Aorta (tissue), 5 donors: ENCODE data around the gene CYP11A1. TPM values are rescaled to one million over a fixed set of nuclear protein-coding genes. Genes with fewer than 3 reads are reported as not detected.
A peak's percentile ranks its signal among the peaks of the same experiment; 100 is the strongest.

Source experiments
- ATAC-seq: fragments of 200-7000 bp; cut with Tn5 transposase; one replicate; pipeline ENCODE4 v1.9.1; 2022; ENCODE audit warnings: moderate library complexity; ENCODE audit not compliant: low FRiP score
- DNase-seq, 2 donors: peaks; one replicate each; pipeline ENCODE4 v3.0.0-alpha.2; 2020
- H3K27ac ChIP-seq, 2 donors: one replicate each; pipeline ENCODE4 v1.5.1; 2013; ENCODE audit warnings: low read length in 2 of 2, mild to moderate bottlenecking in 2 of 2, moderate library complexity in 2 of 2, control low read depth in 1 of 2, inconsistent platforms in 1 of 2, low read depth in 1 of 2
- H3K27me3 ChIP-seq, 2 donors: one replicate each; pipeline ENCODE4 v1.6.1; 2013; ENCODE audit warnings: control low read depth in 1 of 2, low read length in 1 of 2, mild to moderate bottlenecking in 1 of 2, moderate library complexity in 1 of 2; ENCODE audit not compliant: insufficient read depth in 2 of 2, control insufficient read depth in 1 of 2
- H3K36me3 ChIP-seq, 2 donors: one replicate each; pipeline ENCODE4 v1.6.1; 2013; ENCODE audit warnings: control low read depth in 1 of 2, low read length in 1 of 2, mild to moderate bottlenecking in 1 of 2; ENCODE audit not compliant: insufficient read depth in 2 of 2, control insufficient read depth in 1 of 2
- H3K4me1 ChIP-seq, 2 donors: one replicate each; pipeline ENCODE4 v1.6.1; 2013; ENCODE audit warnings: low read length in 2 of 2, control low read depth in 1 of 2, mild to moderate bottlenecking in 1 of 2, moderate library complexity in 1 of 2; ENCODE audit not compliant: insufficient read depth in 2 of 2, control insufficient read depth in 1 of 2
- H3K4me3 ChIP-seq, 2 donors: one replicate each; pipeline ENCODE4 v1.5.1; 2013; ENCODE audit warnings: low read length in 2 of 2, control low read depth in 1 of 2, mild to moderate bottlenecking in 1 of 2
- H3K9me3 ChIP-seq: one replicate; pipeline ENCODE4 v1.6.1; 2013; ENCODE audit warnings: mild to moderate bottlenecking, low read length; ENCODE audit not compliant: control insufficient read depth
- WGBS, 2 donors: extraction: QIAGEN DNeasy Blood & Tissue Kit; methylation state at CpG; one replicate each; pipeline ENCODE4 v1.1.7; 2013; 5-methylcytosine and 5-hydroxymethylcytosine counted together
- intact Hi-C, 2 donors: fragments of 100-400 bp; cut with DNase I; formaldehyde crosslinking; loops; one replicate each; pipeline versions ENCODE4 v1.14.2 to v1.15.0; 2022
- polyA plus RNA-seq, 2 donors: library from polyadenylated mRNA; stranded (reverse); fragments of 200-250 nt; gene quantifications; one replicate each; pipeline ENCODE4 v1.2.3, GENCODE V29; 2013
- total RNA-seq, 2 donors: library from RNA; stranded (reverse); fragmentation: NEBNext Ultra II Directional; extraction: Animal tissue kit (Norgen Biotek cat#: 25700); gene quantifications; one replicate each; pipeline ENCODE4 v1.2.1, GENCODE V29; 2021
- donor health status: healthy with polysubstance abuse.
- donor health status: Bipolar disorder and iron deficiency.
- donor health status: DM: no; HTN: no; CAD: no.
- donor health status: DM: no; HTN: no; CAD: no.
- donor health status: DM: yes; HTN: yes; CAD: no.

CYP11A1 gene
- total and polyA plus RNA-seq, 4 donors: 0.10 to 1.5 (median 1.3) TPM; not detected in 1

DNA sequence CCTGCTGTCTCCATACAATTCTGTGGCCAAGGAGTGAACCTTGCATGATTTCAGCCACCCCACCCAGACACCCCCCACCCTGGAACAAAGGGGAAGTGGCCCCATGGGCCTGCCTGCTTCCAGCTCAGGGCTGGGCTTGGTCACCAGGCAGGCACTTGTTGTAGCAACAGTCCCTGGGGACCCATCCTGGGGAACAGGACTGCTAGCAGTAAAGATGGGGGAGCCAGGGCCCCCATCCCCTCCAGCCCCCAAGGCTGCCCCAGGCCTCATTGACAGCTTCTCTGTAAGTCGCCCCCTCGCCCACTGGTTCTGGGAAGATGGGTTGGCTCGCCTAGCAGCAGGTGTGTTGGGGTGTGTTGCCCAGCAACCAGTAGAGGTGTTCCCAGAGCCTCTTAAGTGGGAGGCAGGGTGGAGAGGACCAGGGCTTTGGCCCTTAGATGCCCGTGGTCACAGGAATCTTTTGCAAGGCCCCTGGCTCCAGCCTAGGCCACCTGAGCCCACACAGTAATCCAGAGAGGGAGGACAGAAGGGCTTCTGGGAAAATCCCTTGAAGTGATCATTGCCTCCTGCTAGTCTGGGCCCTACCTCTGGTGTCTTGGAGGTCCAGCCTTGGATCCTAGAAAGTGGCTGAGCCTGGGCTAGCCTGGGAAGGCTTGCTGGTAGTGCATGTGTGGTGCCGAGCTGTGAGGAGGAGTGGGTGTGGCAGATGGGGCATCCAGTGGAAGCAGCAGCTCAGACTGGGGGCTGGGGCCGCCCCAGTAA lies 48.9 kb downstream of the CYP11A1 start:
- H3K36me3 ChIP-seq: no peaks in the 10 kb centered on the region
- peak overlapping the region in 1 of 2 donors; percentile 68 for H3K27ac ChIP-seq
- intact Hi-C loops: loop anchor here (5.0 kb wide), 5 partner anchors 76 to 346 kb away; partner anchors contain the start of genes PML (in 1 of the 2) and STOML1 (in 1 of the 2)
- DNase-seq (peak in 1 of 2 donors; percentile 63), ATAC-seq (no peak)
- 78 to 86% methylated on average over 6 of the region's 6 CpGs for WGBS, 2 donors
- peaks cover 0 to 2% of the 10 kb centered on the region in 2 donors for H3K4me1 ChIP-seq
- no peaks in the 10 kb centered on the region for H3K9me3 ChIP-seq
- no peaks in the 10 kb centered on the region for H3K27me3 ChIP-seq
- H3K4me3 ChIP-seq: no peak overlapping the region

- intact Hi-C loops: loop anchor here (5.0 kb wide), 5 partner anchors 76 to 346 kb away; partner anchors contain the start of genes PML (in 1 of the 2) and STOML1 (in 1 of the 2)
- ATAC-seq (peak; percentile 81), DNase-seq (peak; percentile 94 to 97)
- Histone ChIP-seq H3K9me3 (no peaks in the 10 kb centered on the region), H3K27ac (peak overlapping the region in 1 of 2 donors; percentile 72), H3K4me3 (no peak overlapping the region), H3K27me3 (no peaks in the 10 kb centered on the region), H3K4me1 (peaks cover 0 to 2% of the 10 kb centered on the region in 2 donors), H3K36me3 (no peaks in the 10 kb centered on the region)
- 5 to 12% methylated on average over 7 to 8 of the region's 8 CpGs for WGBS, 2 donors
Observed at GRCh38 chr15:74317820-74318375, 49.5 kb downstream of the CYP11A1 start.

DNA sequence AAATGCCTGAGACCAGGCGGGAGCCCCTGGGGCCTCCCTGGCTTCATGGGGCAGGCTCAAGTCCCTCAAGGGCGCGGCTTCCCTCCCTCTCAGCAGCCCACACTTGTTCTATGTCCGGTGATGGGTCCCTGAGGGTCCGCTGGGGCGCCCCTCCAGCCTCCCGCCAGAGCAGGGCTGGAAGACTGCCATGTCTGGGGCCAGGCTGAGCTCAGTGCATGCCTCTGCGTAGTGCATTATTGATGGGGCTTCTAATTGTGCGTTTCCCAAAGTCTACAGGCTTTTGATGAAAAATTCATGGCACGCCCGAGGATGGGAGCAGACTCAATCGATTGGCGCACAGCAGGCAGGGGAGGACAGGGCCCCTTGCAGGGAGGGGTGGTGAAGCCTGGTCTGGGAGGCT lies 51.3 kb downstream of the CYP11A1 start:
- ATAC-seq (no peak), DNase-seq (peak in 1 of 2 donors; percentile 56)
- Histone ChIP-seq H3K27me3 (no peaks in the 10 kb centered on the region), H3K27ac (no peak overlapping the region), H3K36me3 (no peaks in the 10 kb centered on the region), H3K9me3 (no peaks in the 10 kb centered on the region), H3K4me3 (no peak overlapping the region), H3K4me1 (peaks cover 0 to 2% of the 10 kb centered on the region in 2 donors)
- intact Hi-C loops: loop anchor here (5.0 kb wide), 5 partner anchors 74 to 344 kb away; partner anchors contain the start of genes PML (in 1 of the 2) and STOML1 (in 1 of the 2)
- 29 to 40% methylated on average over 13 of the region's 13 CpGs for WGBS, 2 donors

DNA sequence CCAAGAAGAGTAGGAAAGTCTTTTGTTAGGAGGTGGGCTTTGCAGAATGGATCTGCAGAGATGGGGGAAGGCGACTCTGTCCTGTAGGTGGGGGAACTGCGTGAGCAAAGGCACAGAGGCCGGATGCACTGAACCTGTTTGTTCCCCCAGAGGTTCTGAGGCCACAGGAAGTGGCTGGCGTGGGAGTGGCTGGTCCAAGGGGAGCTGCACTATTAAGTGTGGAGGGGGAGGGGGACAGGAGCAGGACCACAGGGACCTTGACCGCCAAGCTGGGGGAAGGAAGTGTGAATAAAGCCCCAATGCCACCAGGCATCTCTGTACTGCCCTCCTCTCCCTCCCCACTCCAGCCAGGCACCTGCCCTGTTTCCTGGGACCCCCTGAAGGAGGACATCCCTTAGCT lies 51.8 kb downstream of the CYP11A1 start:
- Histone ChIP-seq H3K4me1 (peaks cover 0 to 2% of the 10 kb centered on the region in 2 donors), H3K27ac (no peak overlapping the region), H3K4me3 (no peak overlapping the region), H3K9me3 (no peaks in the 10 kb centered on the region), H3K36me3 (no peaks in the 10 kb centered on the region), H3K27me3 (no peaks in the 10 kb centered on the region)
- DNase-seq (no peak), ATAC-seq (no peak)
- intact Hi-C loops: loop anchor here (5.0 kb wide), 5 partner anchors 73 to 343 kb away; partner anchors contain the start of genes PML (in 1 of the 2) and STOML1 (in 1 of the 2)
- WGBS, 2 donors: 79 to 88% methylated on average over 5 of the region's 5 CpGs

GRCh38 chr15:74314795-74315438 lies 52.5 kb downstream of the CYP11A1 start:
- DNase-seq (peak in 1 of 2 donors; percentile 55), ATAC-seq (no peak)
- peaks cover 0 to 2% of the 10 kb centered on the region in 2 donors for H3K4me1 ChIP-seq
- H3K27me3 ChIP-seq: no peaks in the 10 kb centered on the region
- H3K36me3 ChIP-seq: no peaks in the 10 kb centered on the region
- H3K27ac ChIP-seq: no peak overlapping the region
- WGBS, 2 donors: 52 to 54% methylated on average over 13 of the region's 13 CpGs
- intact Hi-C loops: loop anchor here (5.0 kb wide), 5 partner anchors 73 to 343 kb away; partner anchors contain the start of genes PML (in 1 of the 2) and STOML1 (in 1 of the 2)
- no peak overlapping the region for H3K4me3 ChIP-seq
- no peaks in the 10 kb centered on the region for H3K9me3 ChIP-seq

- no peak for ATAC-seq
- Histone ChIP-seq H3K4me3 (no peak overlapping the region), H3K36me3 (no peaks in the 10 kb centered on the region), H3K27me3 (no peaks in the 10 kb centered on the region), H3K27ac (no peak overlapping the region), H3K4me1 (peaks cover 0 to 2% of the 10 kb centered on the region in 2 donors), H3K9me3 (no peaks in the 10 kb centered on the region)
- no peak for DNase-seq
- intact Hi-C loops: no loop called here
- 97 to 100% methylated on average over 7 of the region's 7 CpGs for WGBS, 2 donors
Observed at GRCh38 chr15:74313889-74314288, 53.6 kb downstream of the CYP11A1 start.

- Histone ChIP-seq H3K4me1 (peaks cover 0 to 2% of the 10 kb centered on the region in 2 donors), H3K4me3 (no peak overlapping the region), H3K36me3 (no peaks in the 10 kb centered on the region), H3K27ac (no peak overlapping the region), H3K27me3 (no peaks in the 10 kb centered on the region), H3K9me3 (no peaks in the 10 kb centered on the region)
- ATAC-seq (no peak), DNase-seq (no peak)
- intact Hi-C loops: no loop called here
- WGBS, 2 donors: 93 to 96% methylated on average over 9 of the region's 9 CpGs
Observed at GRCh38 chr15:74312445-74313007, 54.9 kb downstream of the CYP11A1 start.

DNA sequence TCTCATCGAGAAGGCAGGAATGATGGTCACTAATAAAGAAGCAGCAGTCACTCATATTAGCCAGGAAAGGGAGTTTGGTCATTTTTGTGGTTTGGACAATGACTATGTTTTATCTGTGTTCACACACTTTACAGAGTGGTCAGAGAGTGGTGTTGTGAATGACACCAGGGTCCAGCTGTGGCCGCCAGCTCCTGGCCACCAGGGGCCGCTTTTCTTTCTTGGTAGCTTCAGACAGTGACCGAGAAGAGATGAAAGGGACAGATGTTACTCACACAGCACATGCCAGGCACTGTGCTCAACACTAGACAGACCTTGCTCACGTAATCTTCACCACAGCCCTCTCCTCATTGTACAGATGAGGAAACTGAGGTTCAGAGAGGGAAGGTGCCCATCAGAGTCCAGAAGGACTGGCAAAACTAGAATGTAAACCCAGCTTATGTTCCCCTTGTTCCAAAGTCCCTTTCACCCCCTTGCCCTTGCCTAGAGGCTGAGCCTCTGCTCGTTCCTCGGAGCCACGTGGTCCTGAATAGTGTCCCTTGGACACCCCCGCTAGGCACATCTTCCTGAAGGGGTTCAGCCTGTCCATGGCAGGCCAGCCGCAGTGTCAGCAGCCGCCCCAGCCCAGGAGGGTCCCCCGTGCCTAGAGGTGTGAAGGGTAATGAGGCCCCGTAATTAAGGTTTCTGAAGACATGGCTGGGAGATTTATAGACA lies 55.6 kb downstream of the CYP11A1 start:
- Histone ChIP-seq H3K4me3 (no peak overlapping the region), H3K36me3 (no peaks in the 10 kb centered on the region), H3K4me1 (peaks cover 0 to 2% of the 10 kb centered on the region in 2 donors), H3K27ac (no peak overlapping the region), H3K9me3 (no peaks in the 10 kb centered on the region), H3K27me3 (no peaks in the 10 kb centered on the region)
- ATAC-seq: no peak
- intact Hi-C loops: no loop called here
- DNase-seq: no peak
- 93 to 95% methylated on average over 13 of the region's 13 CpGs for WGBS, 2 donors
